K562 (cell line): Measurements from ENCODE around the gene IGLON5. TPM values are rescaled to one million over a fixed set of nuclear protein-coding genes. Genes with fewer than 3 reads are reported as not detected.
A peak's percentile ranks its signal among the peaks of the same experiment; 100 is the strongest.

Experiments
- HNRNPUL1 ChIP-seq: fragments of 200-400 bp; formaldehyde crosslinking; IDR thresholded peaks from 2 replicates; pipeline ENCODE4 v1.6.1; 2017; ENCODE audit warnings: low read length
- POLR2H ChIP-seq: IDR thresholded peaks from 2 replicates; pipeline ENCODE4 v1.6.1; 2016; ENCODE audit warnings: missing genetic modification characterization, low read depth, mild to moderate bottlenecking, control low read depth, missing compliant biosample characterization, moderate library complexity
- PYGO2 ChIP-seq: fragments of 450-650 bp; IDR thresholded peaks from 2 replicates; pipeline ENCODE4 v1.6.1; 2016; ENCODE audit warnings: mild to moderate bottlenecking, missing genetic modification characterization, moderate library complexity, missing compliant biosample characterization
- RAD51 ChIP-seq: fragments of 450-650 bp; IDR thresholded peaks from 2 replicates; pipeline ENCODE4 v1.7.1; 2016; ENCODE audit warnings: low read depth, mild to moderate bottlenecking, borderline replicate concordance
- ZNF232 ChIP-seq: sonication (generic); formaldehyde crosslinking; IDR thresholded peaks from 2 replicates; pipeline ENCODE4 v1.8.0; 2022; ENCODE audit warnings: mild to moderate bottlenecking, missing genetic modification reagents
- ZNF57 ChIP-seq: fragments of 450-650 bp; formaldehyde crosslinking; IDR thresholded peaks from 2 replicates; pipeline ENCODE4 v1.4.0; 2020; ENCODE audit warnings: mild to moderate bottlenecking, moderate library complexity
- polyA plus RNA-seq, 8 experiments: library from polyadenylated mRNA; depleted of rRNA in 4 of 8; stranded (reverse) in 5 of 8; unstranded in 3 of 8; fragments of >200 nt; fragmentation: Nextera tagmentation in 2 of 8; fragmentation: Illumina TruSeq in 1 of 8; extraction: Ambion mirVana in 2 of 8; extraction: Trizol in 1 of 8; gene quantifications; 2 replicates each; pipeline versions ENCODE4 v1.2.1 to v1.2.3, GENCODE V29; 2011 to 2014; ENCODE audit warnings: inconsistent platforms in 1 of 8, missing spikeins in 1 of 8
- total RNA-seq, 7 experiments: library from RNA; depleted of rRNA in 6 of 7; stranded (reverse); fragments of >200 nt in 6 of 7; fragmentation: Illumina TruSeq in 2 of 7; extraction: Trizol in 2 of 7; gene quantifications; 2 replicates each; pipeline versions ENCODE4 v1.2.1 to v1.2.3, GENCODE V29; 2011 to 2021; ENCODE audit warnings: low replicate concordance in 1 of 7
- TF ChIP-seq, protein P1 (sequence below): fragments of 450-650 bp; formaldehyde crosslinking; IDR thresholded peaks from 2 replicates; pipeline ENCODE4 v1.4.0; 2020; ENCODE audit warnings: mild to moderate bottlenecking, mixed read lengths
- TF ChIP-seq, protein P2 (sequence below): sonication (generic); formaldehyde crosslinking; IDR thresholded peaks from 2 replicates; pipeline ENCODE4 v1.9.0; 2022; ENCODE audit warnings: mild to moderate bottlenecking, missing genetic modification reagents

IGLON5 gene
- total and polyA plus RNA-seq, 9 of the 15 experiments (the other 6 are each of a cell fraction or from before 2014, with no cell fraction given): 0.03 to 0.22 (median 0.14) TPM; not detected in 2

GRCh38 chr19:51323481-51324166 lies 12.2 kb downstream of the IGLON5 start (continued):
- no peak for TF ChIP-seq HNRNPUL1
- TF ChIP-seq ZNF232 (CRISPR knock-in tag): no peak
- TF ChIP-seq ZNF57 (CRISPR knock-in tag): no peak
- TF ChIP-seq, protein P1, sequence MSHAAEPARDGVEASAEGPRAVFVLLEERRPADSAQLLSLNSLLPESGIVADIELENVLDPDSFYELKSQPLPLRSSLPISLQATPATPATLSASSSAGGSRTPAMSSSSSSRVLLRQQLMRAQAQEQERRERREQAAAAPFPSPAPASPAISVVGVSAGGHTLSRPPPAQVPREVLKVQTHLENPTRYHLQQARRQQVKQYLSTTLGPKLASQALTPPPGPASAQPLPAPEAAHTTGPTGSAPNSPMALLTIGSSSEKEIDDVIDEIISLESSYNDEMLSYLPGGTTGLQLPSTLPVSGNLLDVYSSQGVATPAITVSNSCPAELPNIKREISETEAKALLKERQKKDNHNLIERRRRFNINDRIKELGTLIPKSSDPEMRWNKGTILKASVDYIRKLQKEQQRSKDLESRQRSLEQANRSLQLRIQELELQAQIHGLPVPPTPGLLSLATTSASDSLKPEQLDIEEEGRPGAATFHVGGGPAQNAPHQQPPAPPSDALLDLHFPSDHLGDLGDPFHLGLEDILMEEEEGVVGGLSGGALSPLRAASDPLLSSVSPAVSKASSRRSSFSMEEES (CRISPR knock-in tag): peak; percentile 66
- TF ChIP-seq, protein P2, sequence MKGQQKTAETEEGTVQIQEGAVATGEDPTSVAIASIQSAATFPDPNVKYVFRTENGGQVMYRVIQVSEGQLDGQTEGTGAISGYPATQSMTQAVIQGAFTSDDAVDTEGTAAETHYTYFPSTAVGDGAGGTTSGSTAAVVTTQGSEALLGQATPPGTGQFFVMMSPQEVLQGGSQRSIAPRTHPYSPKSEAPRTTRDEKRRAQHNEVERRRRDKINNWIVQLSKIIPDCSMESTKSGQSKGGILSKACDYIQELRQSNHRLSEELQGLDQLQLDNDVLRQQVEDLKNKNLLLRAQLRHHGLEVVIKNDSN (CRISPR knock-in tag): peak; percentile 66
- peak; percentile 27; the same call in 1 of the 2 replicates for TF ChIP-seq RAD51
- no peak for TF ChIP-seq POLR2H (tag)
- TF ChIP-seq PYGO2 (tag): no peak
- TF ChIP-seq, all 486 proteins: peak for 7
